Kidney (tissue), 14 donors: Measurements from ENCODE around the gene GRAP. TPM values are rescaled to one million over a fixed set of nuclear protein-coding genes. Genes with fewer than 3 reads are reported as not detected.

Source experiments
- DNase-seq, 5 donors: peaks; one replicate each; pipeline ENCODE4 v3.0.0-alpha.2; 2013 to 2020
- FAIRE-seq: peaks from 2 replicates; lab custom pipeline; 2012; peaks lifted over from hg19 to GRCh38; lab: Jason Lieb, UNC
- H3K27ac ChIP-seq, 2 donors: one replicate each; pipeline ENCODE4 v1.7.0; 2013; ENCODE audit warnings: low read depth in 2 of 2, low read length in 2 of 2, inconsistent platforms in 1 of 2
- H3K27me3 ChIP-seq: one replicate; pipeline ENCODE4 v1.7.1; 2013; ENCODE audit warnings: low read length, inconsistent platforms; ENCODE audit not compliant: control insufficient read depth, insufficient read depth
- H3K36me3 ChIP-seq, 3 donors: one replicate each; pipeline versions ENCODE4 v1.7.0 to v1.7.1; 2013; ENCODE audit warnings: low read length in 3 of 3, control low read depth in 1 of 3, inconsistent platforms in 1 of 3; ENCODE audit not compliant: insufficient read depth in 3 of 3, control insufficient read depth in 2 of 3
- H3K4me1 ChIP-seq, 3 donors: one replicate each; pipeline versions ENCODE4 v1.7.0 to v1.7.1; 2013; ENCODE audit warnings: low read length in 3 of 3, inconsistent platforms in 1 of 3, low read depth in 1 of 3; ENCODE audit not compliant: control insufficient read depth in 2 of 3, insufficient read depth in 2 of 3
- H3K4me3 ChIP-seq, 3 donors: one replicate each; pipeline versions ENCODE4 v1.7.0 to v1.8.1; 2013; ENCODE audit warnings: low read length in 3 of 3, control low read depth in 1 of 3, inconsistent platforms in 1 of 3
- H3K9ac ChIP-seq, 3 donors: one replicate each; pipeline versions ENCODE4 v1.7.0 to v1.7.1; 2013; ENCODE audit warnings: low read length in 3 of 3, control low read depth in 1 of 3, inconsistent platforms in 1 of 3
- H3K9me3 ChIP-seq, 3 donors: one replicate each; pipeline versions ENCODE4 v1.7.0 to v1.7.1; 2013; ENCODE audit warnings: low read length in 3 of 3, control low read depth in 1 of 3, inconsistent platforms in 1 of 3; ENCODE audit not compliant: control insufficient read depth in 2 of 3, insufficient read depth in 1 of 3
- intact Hi-C: fragments of 100-400 bp; cut with DNase I; formaldehyde crosslinking; loops from one replicate; pipeline ENCODE4 v1.11.1; 2022
- polyA plus RNA-seq: library from polyadenylated mRNA; stranded (reverse); fragments of 350-450 nt; fragmentation: Illumina TruSeq; extraction: RNeasy Lipid Tissue Mini Kit (QIAGEN cat#74804); gene quantifications from one replicate; pipeline ENCODE4 v1.2.3, GENCODE V29; 2014; ENCODE audit warnings: low read depth, low replicate concordance; ENCODE audit not compliant: insufficient read depth
- total RNA-seq: library from RNA; stranded (reverse); fragmentation: NEBNext Ultra II Directional; extraction: Animal tissue kit (Norgen Biotek cat#: 25700); gene quantifications from one replicate; pipeline ENCODE4 v1.2.1, GENCODE V29; 2021
- TF ChIP-seq, protein P1 (sequence below): IDR thresholded peaks from 3 replicates; pipeline ENCODE4 v1.5.1; 2012; ENCODE audit warnings: mild to moderate bottlenecking, moderate library complexity, borderline replicate concordance; ENCODE audit not compliant: insufficient read depth; ENCODE audit errors: extremely low read depth
- donor health status: control.
- donor health status: control.
- donor health status: control.
- donor health status: control.
- donor health status: control.
- donor health status: DM: yes; HTN: yes; CAD: no.
- donor health status: Normal renal cell carcinoma (clear cell type).

The GRAP gene
- total and polyA plus RNA-seq, 2 donors from 2014 or later = 7.0 to 8.4 TPM

DNA sequence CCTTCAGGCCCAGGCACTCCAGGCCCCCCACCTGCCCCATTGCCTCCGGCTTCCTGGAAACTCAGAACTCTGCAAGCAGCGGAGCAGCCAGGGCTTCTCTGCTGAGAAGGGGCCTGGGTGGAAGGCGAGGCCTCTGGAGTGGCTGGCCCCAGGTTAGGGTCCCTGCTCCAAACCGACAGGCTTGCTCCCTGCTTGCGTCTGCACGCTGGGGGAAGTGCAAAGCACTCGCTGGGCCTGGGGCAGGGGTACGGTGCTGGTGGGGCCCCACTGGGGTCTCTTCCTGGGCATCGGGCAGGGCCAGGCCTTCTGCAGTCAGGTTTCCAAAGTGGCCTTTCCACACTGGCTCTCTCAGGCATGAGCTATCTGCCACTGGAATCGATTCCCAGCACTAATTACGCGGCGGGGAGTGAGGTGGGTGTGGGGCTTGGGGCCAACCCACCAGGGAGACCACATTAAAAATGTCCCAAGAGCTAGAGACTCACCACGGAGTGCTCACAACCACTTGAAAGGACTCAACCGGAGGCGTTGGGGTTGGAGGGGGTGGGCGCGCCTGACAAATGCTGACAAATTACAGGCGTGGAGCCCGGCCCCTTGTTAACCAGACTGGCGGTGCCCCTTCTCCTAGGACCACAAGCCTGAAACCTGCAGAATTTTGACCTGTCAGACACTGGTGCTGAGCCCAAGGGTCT, 60.1 kb downstream of the GRAP start:
- no peaks in the 10 kb centered on the region for H3K9me3 ChIP-seq
- no peak overlapping the region for H3K9ac ChIP-seq
- peaks cover 0 to 4% (median 0%) of the 10 kb centered on the region in 3 donors for H3K36me3 ChIP-seq
- no peaks in the 10 kb centered on the region for H3K27me3 ChIP-seq
- H3K27ac ChIP-seq = no peak overlapping the region
- H3K4me1 ChIP-seq = peaks cover 0 to 5% (median 3%) of the 10 kb centered on the region in 3 donors
- TF ChIP-seq, protein P1, sequence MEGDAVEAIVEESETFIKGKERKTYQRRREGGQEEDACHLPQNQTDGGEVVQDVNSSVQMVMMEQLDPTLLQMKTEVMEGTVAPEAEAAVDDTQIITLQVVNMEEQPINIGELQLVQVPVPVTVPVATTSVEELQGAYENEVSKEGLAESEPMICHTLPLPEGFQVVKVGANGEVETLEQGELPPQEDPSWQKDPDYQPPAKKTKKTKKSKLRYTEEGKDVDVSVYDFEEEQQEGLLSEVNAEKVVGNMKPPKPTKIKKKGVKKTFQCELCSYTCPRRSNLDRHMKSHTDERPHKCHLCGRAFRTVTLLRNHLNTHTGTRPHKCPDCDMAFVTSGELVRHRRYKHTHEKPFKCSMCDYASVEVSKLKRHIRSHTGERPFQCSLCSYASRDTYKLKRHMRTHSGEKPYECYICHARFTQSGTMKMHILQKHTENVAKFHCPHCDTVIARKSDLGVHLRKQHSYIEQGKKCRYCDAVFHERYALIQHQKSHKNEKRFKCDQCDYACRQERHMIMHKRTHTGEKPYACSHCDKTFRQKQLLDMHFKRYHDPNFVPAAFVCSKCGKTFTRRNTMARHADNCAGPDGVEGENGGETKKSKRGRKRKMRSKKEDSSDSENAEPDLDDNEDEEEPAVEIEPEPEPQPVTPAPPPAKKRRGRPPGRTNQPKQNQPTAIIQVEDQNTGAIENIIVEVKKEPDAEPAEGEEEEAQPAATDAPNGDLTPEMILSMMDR = no peak
- FAIRE-seq (no peak), DNase-seq (no peak)
- H3K4me3 ChIP-seq = no peak overlapping the region
- intact Hi-C loops = no loop called here

DNA sequence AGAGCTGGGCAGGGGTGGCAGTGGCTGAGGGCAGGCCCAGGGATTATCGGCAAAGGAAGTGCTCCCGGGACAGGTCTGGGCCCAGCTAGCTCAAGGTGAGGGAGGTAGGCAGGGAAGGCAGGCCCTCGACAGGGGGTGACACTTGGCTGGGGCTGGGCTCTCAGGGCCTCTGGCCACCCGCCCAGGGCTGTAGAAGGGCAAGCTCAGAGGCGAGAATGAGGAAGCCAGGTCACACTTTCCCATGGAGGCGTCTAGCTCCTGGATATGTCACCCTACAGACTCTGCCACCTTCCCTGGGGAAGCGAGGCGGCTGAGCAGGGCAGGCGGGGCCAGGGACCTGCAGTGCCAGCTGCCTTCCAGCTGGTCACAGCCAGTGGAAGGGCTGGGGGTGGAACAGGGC, 61.3 kb downstream of the GRAP start:
- DNase-seq (no peak), FAIRE-seq (no peak)
- Histone ChIP-seq H3K4me3 (no peak overlapping the region), H3K4me1 (peaks cover 0 to 5% (median 4%) of the 10 kb centered on the region in 3 donors), H3K27ac (no peak overlapping the region), H3K9me3 (no peaks in the 10 kb centered on the region), H3K36me3 (no peaks in the 10 kb centered on the region), H3K9ac (no peak overlapping the region), H3K27me3 (no peaks in the 10 kb centered on the region)
- TF ChIP-seq, protein P1 = no peak
- intact Hi-C loops = no loop called here

DNA sequence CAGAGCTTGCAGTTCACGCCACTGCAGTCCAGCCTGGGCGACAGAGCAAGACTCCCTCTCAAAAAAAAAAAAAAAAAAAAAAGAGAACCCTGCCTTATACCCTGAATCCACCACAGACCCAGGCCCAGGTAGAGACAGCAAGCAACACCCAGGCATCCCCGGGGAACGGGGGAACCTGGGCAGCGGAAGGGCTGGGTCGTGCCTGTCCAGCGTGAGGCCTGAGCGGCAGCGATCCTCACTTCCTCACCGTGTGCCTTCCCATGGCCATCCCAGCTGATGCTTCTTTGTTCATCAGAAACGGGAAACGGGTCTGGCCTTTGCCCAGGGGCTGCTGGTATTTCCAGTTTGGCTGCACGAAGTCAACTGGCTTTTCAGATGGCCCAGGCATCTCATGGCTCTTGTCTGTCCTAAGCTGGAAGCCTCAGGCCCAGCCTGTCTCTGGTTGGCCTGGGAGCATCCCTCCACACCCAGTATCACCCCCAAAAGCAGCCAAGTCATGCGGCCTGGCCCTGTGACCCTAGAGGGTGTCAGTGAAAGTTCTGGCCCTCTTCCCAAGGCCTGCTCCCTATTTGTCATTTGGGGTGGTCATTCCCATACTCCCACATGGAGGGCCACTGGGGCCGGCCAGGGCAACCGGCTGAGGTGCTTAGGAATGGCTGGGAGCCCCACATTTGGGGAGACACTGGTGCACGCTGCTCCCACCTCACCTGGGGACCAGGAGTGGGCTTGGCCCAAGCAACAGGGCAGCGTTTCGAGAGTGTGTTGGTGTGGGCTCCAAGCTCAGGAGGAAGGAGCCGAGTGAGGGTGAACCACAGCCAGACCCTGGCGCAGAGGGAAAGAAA, 62.3 kb downstream of the GRAP start:
- DNase-seq = no peak
- intact Hi-C loops = no loop called here
- no peaks in the 10 kb centered on the region for H3K36me3 ChIP-seq
- H3K27ac ChIP-seq = no peak overlapping the region
- TF ChIP-seq, protein P1 = no peak
- H3K27me3 ChIP-seq = no peaks in the 10 kb centered on the region
- no peak overlapping the region for H3K4me3 ChIP-seq
- H3K4me1 ChIP-seq = peaks cover 0 to 9% (median 9%) of the 10 kb centered on the region in 3 donors
- no peak overlapping the region for H3K9ac ChIP-seq
- no peak for FAIRE-seq
- H3K9me3 ChIP-seq = no peaks in the 10 kb centered on the region
